Chondrocyte (in vitro differentiated cells): ENCODE measurements around the gene PPIE. TPM values are rescaled to one million over a fixed set of nuclear protein-coding genes. Genes with fewer than 3 reads are reported as not detected.

ENCODE experiments used
- DNase-seq: peaks from one replicate; pipeline ENCODE4 v3.0.0; 2021; ENCODE audit warnings: mixed read lengths, low spot score
- H3K27ac Mint-ChIP-seq: one replicate; pipeline ENCODE4 v1.8.0; 2021; ENCODE audit warnings: mild to moderate bottlenecking, moderate library complexity, mixed read lengths; ENCODE audit not compliant: unreplicated experiment
- H3K27me3 Mint-ChIP-seq: 2 replicates; pipeline ENCODE4 v1.8.0; 2021; ENCODE audit warnings: low read depth, mixed read lengths
- H3K36me3 Mint-ChIP-seq: 2 replicates; pipeline ENCODE4 v1.8.0; 2021; ENCODE audit warnings: low read depth, mixed read lengths
- H3K4me1 Mint-ChIP-seq: 2 replicates; pipeline ENCODE4 v1.8.0; 2021; ENCODE audit warnings: low read depth, mild to moderate bottlenecking, mixed read lengths
- H3K4me3 Mint-ChIP-seq: one replicate; pipeline ENCODE4 v1.8.0; 2021; ENCODE audit warnings: mild to moderate bottlenecking, moderate library complexity, mixed read lengths; ENCODE audit not compliant: unreplicated experiment
- H3K9me3 Mint-ChIP-seq: 2 replicates; pipeline ENCODE4 v1.8.0; 2021; ENCODE audit warnings: low read depth, mixed read lengths
- CTCF ChIP-seq: fragments of 200-600 bp; sonication (generic); IDR thresholded peaks from 2 replicates; pipeline ENCODE4 v1.5.0; 2021; ENCODE audit warnings: antibody characterized with exemption, mild to moderate bottlenecking, moderate library complexity
- total RNA-seq: library from RNA; stranded (reverse); gene quantifications from 3 replicates; pipeline ENCODE4 v1.2.1, GENCODE V29; 2021

Gene PPIE
- total RNA-seq, 1 donor from 2014 or later, result 31.5 TPM

GRCh38 chr1:39735731-39736130, 3.0 kb upstream of the PPIE start:
- DNase-seq, result no peak
- Mint-ChIP-seq H3K27me3 (peaks cover 15% of the 10 kb centered on the region), H3K36me3 (peaks cover 1% of the 10 kb centered on the region), H3K27ac (no peak overlapping the region), H3K4me1 (peaks cover 26% of the 10 kb centered on the region), H3K4me3 (no peak overlapping the region), H3K9me3 (no peaks in the 10 kb centered on the region)
- no peak for TF ChIP-seq CTCF

DNA sequence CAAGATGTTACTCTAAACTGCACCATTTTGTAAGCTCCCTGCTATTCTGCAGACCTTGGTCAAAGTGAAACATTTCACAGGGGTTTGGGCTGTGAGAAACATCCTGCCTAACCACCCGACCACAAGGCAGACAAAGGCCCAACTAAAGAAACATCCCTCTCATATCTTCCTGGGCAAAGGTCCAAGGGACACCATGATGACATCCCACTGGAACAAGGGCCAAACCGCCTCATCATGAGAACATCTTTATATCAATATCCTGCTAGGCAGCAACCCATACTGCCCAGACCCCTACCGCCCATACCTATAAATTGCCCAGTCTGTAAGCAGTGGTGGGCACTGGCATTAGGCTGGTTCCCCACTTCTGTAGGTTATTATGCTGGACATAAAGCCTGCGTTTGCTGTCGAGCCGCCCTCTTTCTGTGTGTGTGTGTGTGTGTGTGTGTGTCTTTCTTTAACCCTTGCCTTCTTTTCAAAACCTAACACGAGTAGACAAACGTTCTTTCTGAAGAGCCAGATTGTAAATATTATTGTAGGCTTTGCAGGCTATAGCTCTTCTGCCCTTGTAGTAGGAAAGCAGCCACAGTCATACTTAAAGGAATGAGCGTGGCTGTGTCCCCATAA, 1.0 kb upstream of the PPIE start:
- no peak for DNase-seq

DNA sequence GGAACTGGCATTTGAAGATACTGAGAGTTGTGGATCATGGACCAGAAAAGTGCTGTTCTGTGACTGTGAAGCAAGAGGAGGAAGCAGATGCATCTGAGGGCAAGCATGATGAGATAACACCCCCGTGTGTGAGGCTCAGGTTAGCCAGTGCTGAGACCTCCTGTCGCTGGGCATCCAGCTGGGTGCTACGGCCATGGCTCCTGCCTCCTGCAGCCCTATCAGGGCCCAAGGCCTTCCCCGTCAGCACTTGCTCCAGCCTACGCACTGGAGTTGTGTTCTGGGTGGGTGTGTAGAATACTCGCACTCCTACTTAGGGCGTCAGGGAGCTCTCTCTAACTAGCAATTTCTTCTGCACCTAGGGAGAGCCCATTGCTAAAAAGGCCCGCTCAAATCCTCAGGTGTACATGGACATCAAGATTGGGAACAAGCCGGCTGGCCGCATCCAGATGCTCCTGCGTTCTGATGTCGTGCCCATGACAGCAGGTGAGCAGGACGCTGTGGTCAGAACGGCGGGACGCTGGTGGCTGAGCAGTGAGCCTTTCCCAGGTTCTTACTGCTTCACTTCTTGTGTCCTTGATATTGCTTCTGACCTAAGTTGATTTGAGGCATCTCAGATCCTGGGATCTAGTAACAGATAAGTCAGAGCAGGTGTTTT, 6.5 kb downstream of the PPIE start:
- peaks cover 9% of the 10 kb centered on the region for H3K4me1 Mint-ChIP-seq
- peaks cover 41% of the 10 kb centered on the region for H3K36me3 Mint-ChIP-seq
- no peak overlapping the region for H3K27ac Mint-ChIP-seq
- H3K4me3 Mint-ChIP-seq, result no peak overlapping the region
- H3K9me3 Mint-ChIP-seq, result no peaks in the 10 kb centered on the region
- DNase-seq, result no peak
- H3K27me3 Mint-ChIP-seq, result no peaks in the 10 kb centered on the region
- TF ChIP-seq CTCF, result no peak

More for the DNA sequence above, 1.0 kb upstream of the PPIE start:
- H3K27ac Mint-ChIP-seq, result no peak overlapping the region
- H3K4me1 Mint-ChIP-seq, result peaks cover 29% of the 10 kb centered on the region
- peaks cover 5% of the 10 kb centered on the region for H3K36me3 Mint-ChIP-seq
- peaks cover 12% of the 10 kb centered on the region for H3K27me3 Mint-ChIP-seq
- H3K9me3 Mint-ChIP-seq, result no peaks in the 10 kb centered on the region
- TF ChIP-seq CTCF, result no peak
- H3K4me3 Mint-ChIP-seq, result no peak overlapping the region

GRCh38 chr1:39751595-39751994, 12.9 kb downstream of the PPIE start:
- no peak overlapping the region for H3K27ac Mint-ChIP-seq
- no peak for TF ChIP-seq CTCF
- H3K27me3 Mint-ChIP-seq, result no peaks in the 10 kb centered on the region
- no peak for DNase-seq
- H3K4me1 Mint-ChIP-seq, result peaks cover 7% of the 10 kb centered on the region
- H3K36me3 Mint-ChIP-seq, result peaks cover 39% of the 10 kb centered on the region
- H3K9me3 Mint-ChIP-seq, result no peaks in the 10 kb centered on the region
- H3K4me3 Mint-ChIP-seq, result no peak overlapping the region

GRCh38 chr1:39752703-39753102, 14.0 kb downstream of the PPIE start:
- Mint-ChIP-seq H3K36me3 (peaks cover 39% of the 10 kb centered on the region), H3K27me3 (no peaks in the 10 kb centered on the region), H3K4me3 (no peak overlapping the region), H3K27ac (no peak overlapping the region), H3K4me1 (peaks cover 3% of the 10 kb centered on the region), H3K9me3 (no peaks in the 10 kb centered on the region)
- DNase-seq, result no peak
- no peak for TF ChIP-seq CTCF
